Activated T-helper 1 cell treated with Interleukin-2 at 50 U/mL for 16 hours (primary cell): ENCODE measurements around the gene FBLIM1.
"Not testable (repeated sequence)": the region's sequence is repeated elsewhere in the genome, so short reads cannot be mapped to it uniquely, and the experiment has no call there.

Experiments
- DNase-seq: peaks from one replicate; pipeline ENCODE4 v3.0.0-alpha.2; 2020; ENCODE audit warnings: low read depth

Gene FBLIM1

DNA sequence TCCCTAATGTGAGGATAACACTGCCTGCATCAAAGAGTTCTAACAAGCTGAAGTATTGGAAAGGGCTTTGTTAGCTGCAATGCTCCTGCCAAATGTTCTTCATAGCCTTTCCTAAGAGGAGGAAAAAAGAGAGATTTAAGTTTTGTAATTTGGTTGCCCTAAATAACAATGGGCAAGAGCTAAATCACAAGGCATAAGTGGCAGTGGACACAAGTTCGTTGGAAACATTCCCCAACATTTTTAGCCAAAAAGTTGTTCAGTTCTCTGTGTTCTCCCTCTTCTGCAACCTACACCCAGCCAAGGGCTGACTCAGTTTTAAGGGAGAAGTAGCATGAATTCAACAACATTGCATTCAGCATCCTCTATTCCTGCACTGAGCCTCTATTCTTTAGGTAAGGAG lies 51.5 kb downstream of the FBLIM1 start:
- no peak for DNase-seq

DNA sequence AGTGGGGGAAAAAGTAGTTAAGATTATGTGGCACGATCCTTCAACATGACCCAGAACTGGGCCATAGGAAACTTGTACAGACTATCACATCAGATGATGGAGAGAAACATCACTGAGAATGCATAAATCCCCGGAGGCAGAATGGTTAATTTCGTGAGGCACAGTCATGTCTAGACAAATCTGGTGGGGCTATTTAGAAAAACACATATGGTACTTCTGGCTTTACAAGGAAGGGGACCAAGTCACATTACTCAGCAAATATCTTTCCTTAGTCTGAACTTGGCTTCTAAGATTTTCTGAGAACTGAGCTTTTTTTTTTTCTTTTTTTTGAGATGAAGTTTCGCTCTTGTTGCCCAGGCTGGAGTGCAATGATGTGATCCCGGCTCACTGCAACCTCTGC lies 58.1 kb downstream of the FBLIM1 start:
- DNase-seq = no peak

GRCh38 chr1:15820478-15820877 lies 61.9 kb downstream of the FBLIM1 start:
- no peak for DNase-seq

GRCh38 chr1:15825800-15826199 lies 67.2 kb downstream of the FBLIM1 start:
- no peak for DNase-seq

DNA sequence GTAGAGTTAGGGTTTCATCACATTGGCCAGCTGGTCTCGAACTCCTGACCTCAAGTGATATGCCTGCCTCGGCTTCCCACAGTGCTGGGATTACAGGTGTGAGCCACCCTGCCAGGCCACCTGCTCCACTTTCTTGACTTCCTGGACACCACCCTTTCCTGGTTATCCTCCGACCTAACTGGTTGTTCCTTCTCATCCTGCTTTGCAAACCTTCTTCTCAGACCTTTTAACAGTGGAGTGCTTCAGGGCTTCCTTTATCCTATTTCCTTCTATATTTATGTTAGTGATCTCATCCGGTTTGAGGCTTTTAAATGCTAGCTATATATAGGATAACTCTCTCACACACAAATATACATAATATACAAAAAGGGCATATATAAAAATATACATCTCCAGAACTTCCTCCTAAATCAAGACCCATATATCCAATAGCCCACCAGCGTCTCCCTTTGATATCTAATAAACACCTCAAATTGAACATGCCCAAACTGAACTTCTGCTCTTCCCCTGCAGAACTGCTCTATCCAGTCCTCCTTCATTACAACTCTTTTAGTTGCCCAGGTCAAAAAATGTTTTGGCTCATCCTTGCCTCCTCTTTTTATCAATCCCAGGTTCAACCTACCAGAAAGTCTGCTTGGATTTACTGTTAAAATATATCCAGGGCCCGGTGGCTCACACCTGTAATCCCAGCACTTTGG lies 68.4 kb downstream of the FBLIM1 start:
- no peak for DNase-seq

GRCh38 chr1:15827567-15827966 lies 69.0 kb downstream of the FBLIM1 start:
- DNase-seq = not testable (repeated sequence)

GRCh38 chr1:15828931-15829330 lies 70.3 kb downstream of the FBLIM1 start:
- not testable (repeated sequence) for DNase-seq

- no peak for DNase-seq
Observed at GRCh38 chr1:15830258-15830657, 71.7 kb downstream of the FBLIM1 start.

DNA sequence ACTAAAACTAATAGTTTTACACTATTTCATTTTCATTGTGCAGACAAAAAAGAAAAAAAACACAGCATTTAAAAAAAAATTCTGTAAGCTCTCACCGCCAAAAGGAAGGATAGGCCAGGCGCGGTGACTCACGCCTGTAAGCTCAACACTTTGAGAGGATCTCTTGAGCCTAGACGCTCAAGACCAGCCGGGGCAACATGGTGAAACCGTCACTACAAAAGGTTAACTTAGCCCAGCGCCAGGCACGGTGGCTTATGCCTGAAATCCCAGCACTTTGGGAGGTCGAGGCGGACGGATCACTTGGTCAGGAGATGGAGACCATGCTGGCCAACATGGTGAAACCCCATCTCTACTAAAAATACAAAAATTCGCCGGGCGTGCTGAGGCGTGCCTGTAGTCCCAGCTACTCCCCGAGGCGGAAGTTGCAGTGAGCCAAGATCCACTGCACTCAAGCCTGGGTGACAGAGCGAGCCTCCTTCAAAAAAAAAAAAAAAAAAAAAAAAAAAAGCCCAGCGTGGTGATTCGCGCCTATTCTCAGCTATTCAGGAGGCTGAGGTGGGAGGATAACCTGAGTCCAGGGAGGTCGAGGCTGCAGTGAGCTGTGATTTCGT lies 74.6 kb downstream of the FBLIM1 start:
- peak; percentile 38 for DNase-seq

DNA sequence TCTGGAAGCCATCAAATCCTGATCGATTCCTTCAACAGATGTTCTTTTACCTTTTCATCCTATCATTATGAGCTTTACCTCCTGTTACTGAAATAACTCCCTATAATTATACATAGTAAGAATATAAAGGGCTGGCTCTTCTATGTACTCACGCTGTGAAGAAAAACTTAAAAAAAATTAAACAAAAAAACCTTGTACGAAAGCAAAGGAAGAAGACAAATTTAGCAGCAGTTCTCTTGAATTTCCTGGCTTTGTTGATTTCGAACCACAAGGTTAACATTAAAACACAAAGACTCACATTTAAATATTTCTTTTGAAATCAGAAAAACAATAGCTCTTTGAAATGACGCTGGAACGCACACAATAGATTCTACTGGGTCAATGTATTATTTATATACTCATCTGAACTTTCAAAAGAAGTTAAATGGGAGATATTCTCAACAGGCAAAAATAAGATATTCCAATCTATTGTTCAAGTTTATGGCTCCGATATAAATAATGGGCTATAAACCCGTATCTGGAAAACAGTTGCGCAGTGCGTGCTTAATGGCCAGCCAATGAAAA lies 75.3 kb downstream of the FBLIM1 start:
- DNase-seq = no peak

DNA sequence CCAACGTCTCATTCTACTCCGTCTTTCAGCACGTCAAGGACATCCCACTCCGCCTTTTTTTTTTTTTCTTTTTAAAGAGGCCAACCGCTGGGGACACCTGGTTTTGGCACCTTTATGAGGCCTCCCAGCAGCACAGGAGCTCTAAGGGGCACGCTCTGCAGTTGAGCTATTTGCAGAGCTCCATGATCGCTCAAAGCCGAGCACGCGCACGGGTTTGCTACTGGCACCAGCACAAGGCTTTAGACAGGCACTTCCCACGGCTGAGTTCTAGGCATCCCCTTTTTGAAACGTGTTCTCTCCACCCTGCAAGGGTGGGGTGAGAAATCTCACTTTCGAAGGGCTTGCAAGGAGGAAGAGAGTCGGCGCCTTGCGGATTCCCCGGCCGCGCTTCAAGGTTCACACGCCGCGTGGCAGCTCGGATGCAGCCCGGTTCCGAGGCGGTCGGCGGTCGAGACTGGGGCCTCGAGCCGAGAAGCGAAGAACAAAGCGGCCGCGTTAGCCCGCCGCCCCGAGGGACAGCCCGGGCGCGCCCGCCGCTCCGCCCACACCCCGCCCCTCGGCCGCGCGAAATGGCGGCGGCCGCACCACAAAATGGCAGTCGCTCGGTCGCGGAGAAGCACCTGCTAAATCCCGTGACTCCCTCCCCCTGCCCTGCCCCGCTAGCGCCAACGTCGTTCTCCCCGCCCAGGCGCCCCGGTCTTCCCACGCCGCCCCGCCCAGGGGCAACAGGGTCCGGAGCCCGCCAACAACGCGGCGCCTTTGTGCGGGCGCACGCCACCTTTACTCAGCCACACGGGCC lies 76.0 kb downstream of the FBLIM1 start:
- peak; percentile 85 for DNase-seq

DNA sequence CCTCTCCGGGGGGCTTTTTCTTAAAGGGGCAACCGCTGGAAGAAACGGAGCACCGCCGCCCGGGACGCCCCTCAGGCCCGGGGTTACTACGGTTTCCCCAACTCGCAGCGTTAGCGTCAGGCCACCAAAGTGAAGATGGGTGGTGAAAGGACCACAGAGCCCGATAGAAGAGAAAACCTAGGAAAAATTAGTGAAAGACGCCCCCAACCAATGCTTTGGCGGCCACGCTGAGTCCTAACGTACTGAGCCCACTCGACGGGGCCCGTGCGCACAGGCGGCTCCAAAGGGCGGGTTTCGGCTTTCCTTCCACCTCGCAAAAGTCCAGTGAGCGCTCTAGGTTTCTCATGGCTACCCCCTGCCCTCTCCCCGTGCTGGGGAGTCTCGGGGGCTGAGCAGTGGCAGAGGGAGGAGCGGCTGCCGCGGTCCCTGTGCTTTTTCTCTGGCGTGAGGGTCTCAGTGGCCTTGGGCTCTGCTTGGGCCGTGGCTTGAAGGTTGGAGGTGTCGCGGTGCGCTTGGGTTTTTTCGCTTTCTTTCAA lies 76.7 kb downstream of the FBLIM1 start:
- DNase-seq = peak; percentile 17

DNA sequence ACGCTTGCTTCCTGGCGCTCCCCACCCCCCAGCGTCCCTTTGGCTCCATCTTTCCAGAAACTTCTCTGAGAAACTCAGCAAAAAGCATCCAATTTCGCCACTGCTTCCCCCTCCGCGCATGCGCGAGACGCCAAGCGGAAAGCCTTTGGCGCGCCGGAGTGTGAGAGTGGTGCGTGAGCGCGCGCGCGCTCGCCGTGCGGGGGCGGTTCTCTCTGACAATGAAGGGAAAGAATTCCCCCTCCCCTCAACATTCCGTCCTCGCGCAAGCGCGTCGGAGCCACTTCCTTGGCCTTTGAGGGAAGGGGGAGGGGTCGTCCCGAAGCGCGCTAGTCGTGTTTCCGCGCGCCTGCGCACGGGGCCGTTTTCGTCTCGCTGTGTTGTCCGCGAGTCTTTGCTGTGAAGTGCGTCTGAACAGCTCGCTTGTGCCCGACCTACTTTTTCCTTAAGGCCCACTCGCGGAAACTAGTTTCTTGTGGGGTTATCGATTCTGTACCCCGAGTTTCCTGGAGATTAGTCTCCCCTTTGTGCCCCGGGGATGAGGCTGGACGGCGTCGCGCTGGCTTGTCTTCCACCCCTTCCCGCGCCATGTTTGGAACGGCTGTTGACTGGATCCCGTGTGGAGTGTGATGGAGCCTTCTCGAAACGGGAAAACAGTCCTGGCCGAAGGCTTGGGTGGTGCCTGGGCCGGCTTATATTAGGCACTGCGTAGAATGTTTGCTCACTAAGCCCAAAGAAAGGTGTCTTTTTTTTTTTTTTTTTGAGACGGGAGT lies 77.3 kb downstream of the FBLIM1 start:
- DNase-seq = peak; percentile 99
